Large intestine (tissue), 3 donors: ENCODE data around the gene LMTK2. TPM values are rescaled to one million over a fixed set of nuclear protein-coding genes. Genes with fewer than 3 reads are reported as not detected.

ENCODE experiments used
- DNase-seq, 2 donors: peaks; one replicate each; pipeline versions ENCODE4 v3.0.0 to v3.0.0-alpha.2; 2013
- H3K27ac ChIP-seq: one replicate; pipeline ENCODE4 v1.5.1; 2013; ENCODE audit warnings: low read length
- H3K27me3 ChIP-seq: 2 replicates; pipeline ENCODE4 v1.6.1; 2013; ENCODE audit warnings: low read length; ENCODE audit not compliant: control insufficient read depth, insufficient read depth
- H3K36me3 ChIP-seq: 2 replicates; pipeline ENCODE4 v1.6.1; 2013; ENCODE audit warnings: low read length; ENCODE audit not compliant: control insufficient read depth, insufficient read depth
- H3K4me1 ChIP-seq: one replicate; pipeline ENCODE4 v1.6.1; 2013; ENCODE audit warnings: low read length; ENCODE audit not compliant: control insufficient read depth, insufficient read depth
- H3K4me3 ChIP-seq: one replicate; pipeline ENCODE4 v1.5.1; 2013; ENCODE audit warnings: low read length
- H3K9me3 ChIP-seq: one replicate; pipeline ENCODE4 v1.6.1; 2013; ENCODE audit warnings: mild to moderate bottlenecking, low read depth, low read length, moderate library complexity; ENCODE audit not compliant: control insufficient read depth
- WGBS: methylation state at CpG from one replicate; pipeline ENCODE4 v1.1.5; 2013; ENCODE audit warnings: low lambda C conversion rate; ENCODE audit not compliant: insufficient coverage; 5-methylcytosine and 5-hydroxymethylcytosine counted together
- polyA plus RNA-seq: library from polyadenylated mRNA; unstranded; fragments of 120-200 nt; gene quantifications from one replicate; pipeline ENCODE4 v1.2.1, GENCODE V29; 2013

LMTK2 gene
- polyA plus RNA-seq, 1 donor: 19.4 TPM

- Histone ChIP-seq H3K9me3 (peaks cover 6% of the 10 kb centered on the region), H3K4me3 (no peak overlapping the region), H3K27me3 (no peaks in the 10 kb centered on the region), H3K27ac (no peak overlapping the region), H3K36me3 (peaks cover 38% of the 10 kb centered on the region), H3K4me1 (peaks cover 6% of the 10 kb centered on the region)
- no peak for DNase-seq
- WGBS: no CpG with 5 or more reads among the region's 28 CpGs
Observed at GRCh38 chr7:98203261-98203963, 96.8 kb downstream of the LMTK2 start.

GRCh38 chr7:98203964-98204605 lies 97.4 kb downstream of the LMTK2 start:
- WGBS: 98% methylated on average over 7 of the region's 18 CpGs
- H3K36me3 ChIP-seq: peaks cover 39% of the 10 kb centered on the region

GRCh38 chr7:98204670-98205069 lies 98.0 kb downstream of the LMTK2 start:
- DNase-seq: peak; percentile 61 to 79
- Histone ChIP-seq H3K9me3 (peaks cover 6% of the 10 kb centered on the region), H3K4me1 (peaks cover 6% of the 10 kb centered on the region), H3K27ac (no peak overlapping the region), H3K27me3 (no peaks in the 10 kb centered on the region), H3K4me3 (no peak overlapping the region), H3K36me3 (peaks cover 41% of the 10 kb centered on the region)
- WGBS: 60% methylated on average over 1 of the region's 11 CpGs

More at GRCh38 chr7:98203964-98204605, 97.4 kb downstream of the LMTK2 start:
- Histone ChIP-seq H3K27me3 (no peaks in the 10 kb centered on the region), H3K4me3 (no peak overlapping the region), H3K4me1 (peaks cover 6% of the 10 kb centered on the region), H3K27ac (no peak overlapping the region), H3K9me3 (peaks cover 6% of the 10 kb centered on the region)
- no peak for DNase-seq

- Histone ChIP-seq H3K27me3 (no peaks in the 10 kb centered on the region), H3K9me3 (peaks cover 6% of the 10 kb centered on the region), H3K4me3 (no peak overlapping the region), H3K36me3 (peaks cover 41% of the 10 kb centered on the region), H3K4me1 (peaks cover 6% of the 10 kb centered on the region), H3K27ac (no peak overlapping the region)
- DNase-seq: no peak
- no CpG with 5 or more reads among the region's 47 CpGs for WGBS
Observed at GRCh38 chr7:98205162-98205845, 98.6 kb downstream of the LMTK2 start.

GRCh38 chr7:98206451-98207330 lies 100.0 kb downstream of the LMTK2 start:
- no peak for DNase-seq
- Histone ChIP-seq H3K36me3 (peaks cover 41% of the 10 kb centered on the region), H3K4me3 (no peak overlapping the region), H3K27ac (no peak overlapping the region), H3K9me3 (peaks cover 6% of the 10 kb centered on the region), H3K4me1 (peaks cover 8% of the 10 kb centered on the region), H3K27me3 (no peaks in the 10 kb centered on the region)
- 90% methylated on average over 2 of the region's 47 CpGs for WGBS

GRCh38 chr7:98209166-98209920 lies 102.7 kb downstream of the LMTK2 start:
- H3K4me1 ChIP-seq: peaks cover 8% of the 10 kb centered on the region
- H3K4me3 ChIP-seq: no peak overlapping the region
- H3K27me3 ChIP-seq: no peaks in the 10 kb centered on the region
- peaks cover 26% of the 10 kb centered on the region for H3K36me3 ChIP-seq
- no CpG with 5 or more reads among the region's 17 CpGs for WGBS
- peaks cover 6% of the 10 kb centered on the region for H3K9me3 ChIP-seq
- H3K27ac ChIP-seq: no peak overlapping the region
- DNase-seq: no peak

- Histone ChIP-seq H3K27ac (no peak overlapping the region), H3K4me1 (peaks cover 6% of the 10 kb centered on the region), H3K4me3 (peak overlapping the region; percentile 13), H3K27me3 (no peaks in the 10 kb centered on the region), H3K9me3 (peaks cover under 1% of the 10 kb centered on the region), H3K36me3 (peaks cover 18% of the 10 kb centered on the region)
- no peak for DNase-seq
- no CpG with 5 or more reads among the region's 49 CpGs for WGBS
Observed at GRCh38 chr7:98210513-98211220, 104.0 kb downstream of the LMTK2 start.

GRCh38 chr7:98211221-98211675 lies 104.6 kb downstream of the LMTK2 start, which contains the start of gene BHLHA15:
Gene BHLHA15 (plus strand): TSS chr7:98211439. CDS start chr7:98212310, 871 bp downstream.
- Histone ChIP-seq H3K27me3 (no peaks in the 10 kb centered on the region), H3K27ac (no peak within 1 kb of the TSS), H3K4me3 (peak within 1 kb of the TSS; percentile 29), H3K9me3 (no peaks in the 10 kb centered on the region), H3K36me3 (peaks cover 16% of the 10 kb centered on the region), H3K4me1 (peaks cover 6% of the 10 kb centered on the region)
- peak in 1 of 2 donors; percentile 50 for DNase-seq
- WGBS: no CpG with 5 or more reads among the region's 45 CpGs
